Right lung (tissue), 5 donors: Measurements from ENCODE around the gene DGKB. TPM values are rescaled to one million over a fixed set of nuclear protein-coding genes. Genes with fewer than 3 reads are reported as not detected.

Experiments used
- DNase-seq, 2 donors: peaks; one replicate each; pipeline ENCODE4 v3.0.0-alpha.2; 2013
- polyA plus RNA-seq, 5 donors: library from polyadenylated mRNA; unstranded; fragments of 120-200 nt; gene quantifications; one replicate each; pipeline versions ENCODE4 v1.2.1 to v1.2.3, GENCODE V29; 2013; ENCODE audit warnings: inconsistent platforms in 1 of 5, low replicate concordance in 1 of 5; ENCODE audit not compliant: insufficient read length in 5 of 5, insufficient read depth in 1 of 5

Gene DGKB
- polyA plus RNA-seq, 5 donors = 0.19 to 0.26 (median 0.25) TPM

GRCh38 chr7:14688208-14688607, 214.3 kb downstream of the DGKB start:
- no peak for DNase-seq

- no peak for DNase-seq
Measured at GRCh38 chr7:14687777-14688176, 214.8 kb downstream of the DGKB start.

GRCh38 chr7:14687241-14687640, 215.3 kb downstream of the DGKB start:
- no peak for DNase-seq

- DNase-seq = no peak
Measured at GRCh38 chr7:14685167-14685566, 217.4 kb downstream of the DGKB start.

GRCh38 chr7:14682910-14683465, 219.6 kb downstream of the DGKB start:
- no peak for DNase-seq

- DNase-seq = no peak
Measured at GRCh38 chr7:14676896-14677295, 225.7 kb downstream of the DGKB start.

GRCh38 chr7:14673202-14673601, 229.3 kb downstream of the DGKB start:
- no peak for DNase-seq

- DNase-seq = no peak
Measured at GRCh38 chr7:14666913-14667312, 235.6 kb downstream of the DGKB start.

GRCh38 chr7:14666304-14666703, 236.2 kb downstream of the DGKB start:
- no peak for DNase-seq

GRCh38 chr7:14639801-14640200, 262.8 kb downstream of the DGKB start:
- DNase-seq = no peak

GRCh38 chr7:14639329-14639728, 263.2 kb downstream of the DGKB start:
- DNase-seq = no peak

- DNase-seq = no peak
Measured at GRCh38 chr7:14637968-14638367, 264.6 kb downstream of the DGKB start.

- no peak for DNase-seq
Measured at GRCh38 chr7:14635955-14636354, 266.6 kb downstream of the DGKB start.

GRCh38 chr7:14630048-14630447, 272.5 kb downstream of the DGKB start:
- DNase-seq = no peak

- DNase-seq = no peak
Measured at GRCh38 chr7:14628516-14628915, 274.0 kb downstream of the DGKB start.

- DNase-seq = no peak
Measured at GRCh38 chr7:14626076-14626475, 276.5 kb downstream of the DGKB start.

- DNase-seq = no peak
Measured at GRCh38 chr7:14622559-14622958, 280.0 kb downstream of the DGKB start.

GRCh38 chr7:14606101-14606500, 296.4 kb downstream of the DGKB start:
- DNase-seq = no peak

- DNase-seq = no peak
Measured at GRCh38 chr7:14604606-14605005, 297.9 kb downstream of the DGKB start.

- no peak for DNase-seq
Measured at GRCh38 chr7:14602851-14603250, 299.7 kb downstream of the DGKB start.

- DNase-seq = no peak
Measured at GRCh38 chr7:14600766-14601367, 301.7 kb downstream of the DGKB start.

- peak; percentile 26 to 29 for DNase-seq
Measured at GRCh38 chr7:14598978-14599377, 303.6 kb downstream of the DGKB start.

GRCh38 chr7:14596421-14596820, 306.1 kb downstream of the DGKB start:
- no peak for DNase-seq

GRCh38 chr7:14590206-14590605, 312.3 kb downstream of the DGKB start:
- DNase-seq = no peak
